Heart left ventricle (tissue), 13 donors: ENCODE data around the gene PER2.

Experiments
- POLR2A ChIP-seq, 2 donors: fragments of 450-650 bp; IDR thresholded peaks; one replicate each; pipeline ENCODE4 v1.6.1; 2017; ENCODE audit warnings: antibody characterized with exemption in 2 of 2, mild to moderate bottlenecking in 2 of 2, moderate library complexity in 2 of 2
- TF ChIP-seq, protein P1 (sequence below), 12 donors: fragments of 200-600 bp; sonication (generic) in 4 of 12; IDR thresholded peaks; one replicate each; pipeline versions ENCODE4 v1.5.0 to v1.8.0; 2018 to 2022; ENCODE audit warnings: antibody characterized with exemption in 12 of 12, mild to moderate bottlenecking in 5 of 12
- donor health status: ischemic (EF 13 %, LVEDD 7.1; RV severe dilation, severe dysfunction).
- donor health status: DM: no; HTN: yes; CAD: no.
- donor health status: DM: no; HTN: no; CAD: no.
- donor health status: ischemic (EF 25% LVEDD 6.9; RV normal size, moderate dysfunction).
- donor health status: ischemic (EF 25% LVEDD 5.7; RV mildly dilated, moderate dysfunction).
- donor health status: ischemic (EF 35%, LVEDD 5.7; RV mildly dilated, moderate dysfunction).
- donor health status: nonischemic (EF 11% LVEDD 7.7; RV severe dilation, severe dysfunction).
- donor health status: DM: yes; HTN: yes; CAD: no.
- donor health status: PGD.
- donor health status: ischemic (EF 29% LVEDD 5.4; RV normal size, mild dysfunction).
- donor health status: nonischemic (EF 23%, LVEDD 6.1; RV moderate dilation, normal function).

DNA sequence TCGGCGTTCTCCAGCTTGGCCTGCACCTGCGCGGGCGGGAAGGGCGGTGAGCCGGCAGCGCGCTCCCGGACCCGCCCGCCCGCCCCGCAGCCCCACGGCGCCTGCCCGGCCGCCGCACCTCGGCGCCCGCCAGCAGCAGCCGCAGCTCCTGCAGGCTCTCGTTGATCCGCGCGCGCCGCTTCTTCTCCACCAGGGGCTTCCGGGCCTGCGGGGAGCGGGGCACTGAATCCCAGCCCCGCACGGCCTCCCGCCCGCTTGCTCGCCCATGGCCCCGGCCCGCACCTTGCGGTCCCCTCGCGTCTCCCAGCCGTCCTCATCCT is 48.9 kb downstream of the PER2 start:
- TF ChIP-seq, protein P1, sequence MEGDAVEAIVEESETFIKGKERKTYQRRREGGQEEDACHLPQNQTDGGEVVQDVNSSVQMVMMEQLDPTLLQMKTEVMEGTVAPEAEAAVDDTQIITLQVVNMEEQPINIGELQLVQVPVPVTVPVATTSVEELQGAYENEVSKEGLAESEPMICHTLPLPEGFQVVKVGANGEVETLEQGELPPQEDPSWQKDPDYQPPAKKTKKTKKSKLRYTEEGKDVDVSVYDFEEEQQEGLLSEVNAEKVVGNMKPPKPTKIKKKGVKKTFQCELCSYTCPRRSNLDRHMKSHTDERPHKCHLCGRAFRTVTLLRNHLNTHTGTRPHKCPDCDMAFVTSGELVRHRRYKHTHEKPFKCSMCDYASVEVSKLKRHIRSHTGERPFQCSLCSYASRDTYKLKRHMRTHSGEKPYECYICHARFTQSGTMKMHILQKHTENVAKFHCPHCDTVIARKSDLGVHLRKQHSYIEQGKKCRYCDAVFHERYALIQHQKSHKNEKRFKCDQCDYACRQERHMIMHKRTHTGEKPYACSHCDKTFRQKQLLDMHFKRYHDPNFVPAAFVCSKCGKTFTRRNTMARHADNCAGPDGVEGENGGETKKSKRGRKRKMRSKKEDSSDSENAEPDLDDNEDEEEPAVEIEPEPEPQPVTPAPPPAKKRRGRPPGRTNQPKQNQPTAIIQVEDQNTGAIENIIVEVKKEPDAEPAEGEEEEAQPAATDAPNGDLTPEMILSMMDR (IDR thresholded peaks at IDR 0.05) = no peak
- TF ChIP-seq POLR2A (IDR thresholded peaks at IDR 0.05) = no peak
